Mesothelial cell of epicardium (in vitro differentiated cells): ENCODE measurements around the gene GRM7. TPM values are rescaled to one million over a fixed set of nuclear protein-coding genes. Genes with fewer than 3 reads are reported as not detected.

Source experiments
- DNase-seq, 2 experiments: peaks; one replicate each; pipeline ENCODE4 v3.0.0; 2021; ENCODE audit warnings: low spot score in 2 of 2; ENCODE audit not compliant: unreplicated experiment in 2 of 2
- H3K27ac Mint-ChIP-seq: 2 replicates; pipeline ENCODE4 v1.8.0; 2021; ENCODE audit warnings: mixed read lengths
- H3K27me3 Mint-ChIP-seq: 2 replicates; pipeline ENCODE4 v1.8.0; 2021; ENCODE audit warnings: low read depth, mixed read lengths
- H3K36me3 Mint-ChIP-seq: 2 replicates; pipeline ENCODE4 v1.8.0; 2021; ENCODE audit warnings: mixed read lengths
- H3K4me1 Mint-ChIP-seq: 2 replicates; pipeline ENCODE4 v1.8.0; 2021; ENCODE audit warnings: mixed read lengths
- H3K4me3 Mint-ChIP-seq: 2 replicates; pipeline ENCODE4 v1.8.0; 2021; ENCODE audit warnings: mild to moderate bottlenecking, moderate library complexity, mixed read lengths
- H3K9me3 Mint-ChIP-seq: 2 replicates; pipeline ENCODE4 v1.8.0; 2021; ENCODE audit warnings: mixed read lengths
- CTCF ChIP-seq: fragments of 200-600 bp; sonication (generic); IDR thresholded peaks from one replicate; pipeline ENCODE4 v1.5.0; 2021; ENCODE audit warnings: antibody characterized with exemption; ENCODE audit not compliant: unreplicated experiment
- total RNA-seq: library from RNA; stranded (reverse); gene quantifications from 3 replicates; pipeline ENCODE4 v1.2.1, GENCODE V29; 2021

Gene GRM7
- total RNA-seq, 1 donor from 2014 or later = 0.69 TPM

GRCh38 chr3:7322957-7323669 is 462.2 kb downstream of the GRM7 start:
- no peak overlapping the region for H3K27ac Mint-ChIP-seq
- H3K36me3 Mint-ChIP-seq = no peaks in the 10 kb centered on the region
- no peaks in the 10 kb centered on the region for H3K9me3 Mint-ChIP-seq
- H3K4me1 Mint-ChIP-seq = no peaks in the 10 kb centered on the region
- no peak overlapping the region for H3K4me3 Mint-ChIP-seq
- DNase-seq = no peak
- TF ChIP-seq CTCF = no peak
- H3K27me3 Mint-ChIP-seq = no peaks in the 10 kb centered on the region

- Mint-ChIP-seq H3K27ac (no peak overlapping the region), H3K36me3 (no peaks in the 10 kb centered on the region), H3K27me3 (no peaks in the 10 kb centered on the region), H3K4me3 (no peak overlapping the region), H3K4me1 (no peaks in the 10 kb centered on the region), H3K9me3 (peaks cover 2% of the 10 kb centered on the region)
- no peak for TF ChIP-seq CTCF
- no peak for DNase-seq
These were observed 467.4 kb downstream of the GRM7 start for GRCh38 chr3:7328339-7328738.

GRCh38 chr3:7332696-7333095 is 471.8 kb downstream of the GRM7 start:
- no peaks in the 10 kb centered on the region for H3K4me1 Mint-ChIP-seq
- no peak for TF ChIP-seq CTCF
- DNase-seq = no peak
- H3K27me3 Mint-ChIP-seq = no peaks in the 10 kb centered on the region
- no peaks in the 10 kb centered on the region for H3K36me3 Mint-ChIP-seq
- no peak overlapping the region for H3K27ac Mint-ChIP-seq
- H3K9me3 Mint-ChIP-seq = peaks cover 38% of the 10 kb centered on the region
- H3K4me3 Mint-ChIP-seq = no peak overlapping the region

- no peak for TF ChIP-seq CTCF
- H3K36me3 Mint-ChIP-seq = no peaks in the 10 kb centered on the region
- H3K9me3 Mint-ChIP-seq = peaks cover 38% of the 10 kb centered on the region
- H3K27me3 Mint-ChIP-seq = no peaks in the 10 kb centered on the region
- no peak overlapping the region for H3K27ac Mint-ChIP-seq
- no peak for DNase-seq
- no peaks in the 10 kb centered on the region for H3K4me1 Mint-ChIP-seq
- no peak overlapping the region for H3K4me3 Mint-ChIP-seq
These were observed 472.2 kb downstream of the GRM7 start for GRCh38 chr3:7333125-7333524.

GRCh38 chr3:7340795-7341194 is 479.9 kb downstream of the GRM7 start:
- Mint-ChIP-seq H3K36me3 (no peaks in the 10 kb centered on the region), H3K27me3 (no peaks in the 10 kb centered on the region), H3K27ac (no peak overlapping the region), H3K9me3 (peaks cover 13% of the 10 kb centered on the region), H3K4me1 (no peaks in the 10 kb centered on the region), H3K4me3 (no peak overlapping the region)
- no peak for TF ChIP-seq CTCF
- DNase-seq = no peak

- no peaks in the 10 kb centered on the region for H3K27me3 Mint-ChIP-seq
- H3K4me3 Mint-ChIP-seq = no peak overlapping the region
- no peak for DNase-seq
- no peaks in the 10 kb centered on the region for H3K36me3 Mint-ChIP-seq
- no peaks in the 10 kb centered on the region for H3K4me1 Mint-ChIP-seq
- H3K27ac Mint-ChIP-seq = no peak overlapping the region
- no peaks in the 10 kb centered on the region for H3K9me3 Mint-ChIP-seq
- TF ChIP-seq CTCF = no peak
These were observed 485.4 kb downstream of the GRM7 start for GRCh38 chr3:7346364-7346763.
